Lower leg skin (tissue), 4 donors: Measurements from ENCODE around the gene ANKH. TPM values are rescaled to one million over a fixed set of nuclear protein-coding genes. Genes with fewer than 3 reads are reported as not detected.

Experiments
- DNase-seq, 2 donors: peaks; one replicate each; pipeline ENCODE4 v3.0.0-alpha.2; 2019; ENCODE audit warnings: low spot score in 2 of 2
- H3K4me3 ChIP-seq: fragments of 200-600 bp; sonication (generic); 2 replicates; pipeline ENCODE4 v1.5.1; 2017; ENCODE audit warnings: mild to moderate bottlenecking, low read depth; ENCODE audit not compliant: poor library complexity, severe bottlenecking
- POLR2A ChIP-seq, 2 donors: fragments of 450-650 bp; IDR thresholded peaks; one replicate each; pipeline ENCODE4 v1.6.1; 2016 to 2017; ENCODE audit warnings: antibody characterized with exemption in 2 of 2, mild to moderate bottlenecking in 1 of 2, moderate library complexity in 1 of 2
- WGBS, 2 donors: methylation state at CpG; one replicate each; pipeline ENCODE4 v1.1.5; 2018; 5-methylcytosine and 5-hydroxymethylcytosine counted together
- intact Hi-C: fragments of 100-400 bp; cut with DNase I; formaldehyde crosslinking; loops from one replicate; pipeline ENCODE4 v1.15.0; 2023; ENCODE audit warnings: low total_unique reads
- total RNA-seq, 4 donors: library from RNA; depleted of rRNA; stranded (reverse); fragments of >200 nt; gene quantifications; one replicate each; pipeline ENCODE4 v1.1.0, GENCODE V29; 2016
- TF ChIP-seq, protein P1 (sequence below), 3 donors: fragments of 450-650 bp; IDR thresholded peaks; one replicate each; pipeline ENCODE4 v1.5.1; 2016; ENCODE audit warnings: antibody characterized with exemption in 3 of 3, mild to moderate bottlenecking in 3 of 3, moderate library complexity in 2 of 3

Gene ANKH
- total RNA-seq, 4 donors from 2014 or later, result 44.0 to 84.8 (median 67.9) TPM

DNA sequence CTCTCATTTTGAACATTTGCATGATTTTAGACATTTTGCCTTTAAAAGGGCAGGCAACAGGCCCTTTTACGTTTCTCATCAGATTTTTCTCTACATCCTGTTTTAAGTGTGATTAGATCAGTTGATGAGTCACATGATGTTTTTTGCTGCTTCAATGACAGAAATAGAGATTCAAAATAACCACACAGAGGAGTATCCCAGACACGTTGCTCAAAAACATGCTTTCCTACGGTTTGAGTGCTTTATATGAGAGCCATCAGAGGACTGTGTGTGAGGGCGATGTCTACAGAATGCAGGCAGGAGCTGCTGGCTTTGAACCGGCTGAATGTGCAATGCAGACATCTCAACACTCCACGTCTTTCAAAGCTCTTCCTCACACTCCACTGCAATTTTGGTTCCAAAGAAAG, 165.0 kb downstream of the ANKH start:
- 27 to 31% methylated on average over 6 of the region's 6 CpGs for WGBS, 2 donors
- intact Hi-C loops, result no loop called here
- DNase-seq, result no peak
- no peak for TF ChIP-seq POLR2A (IDR thresholded peaks at IDR 0.05)
- TF ChIP-seq, protein P1, sequence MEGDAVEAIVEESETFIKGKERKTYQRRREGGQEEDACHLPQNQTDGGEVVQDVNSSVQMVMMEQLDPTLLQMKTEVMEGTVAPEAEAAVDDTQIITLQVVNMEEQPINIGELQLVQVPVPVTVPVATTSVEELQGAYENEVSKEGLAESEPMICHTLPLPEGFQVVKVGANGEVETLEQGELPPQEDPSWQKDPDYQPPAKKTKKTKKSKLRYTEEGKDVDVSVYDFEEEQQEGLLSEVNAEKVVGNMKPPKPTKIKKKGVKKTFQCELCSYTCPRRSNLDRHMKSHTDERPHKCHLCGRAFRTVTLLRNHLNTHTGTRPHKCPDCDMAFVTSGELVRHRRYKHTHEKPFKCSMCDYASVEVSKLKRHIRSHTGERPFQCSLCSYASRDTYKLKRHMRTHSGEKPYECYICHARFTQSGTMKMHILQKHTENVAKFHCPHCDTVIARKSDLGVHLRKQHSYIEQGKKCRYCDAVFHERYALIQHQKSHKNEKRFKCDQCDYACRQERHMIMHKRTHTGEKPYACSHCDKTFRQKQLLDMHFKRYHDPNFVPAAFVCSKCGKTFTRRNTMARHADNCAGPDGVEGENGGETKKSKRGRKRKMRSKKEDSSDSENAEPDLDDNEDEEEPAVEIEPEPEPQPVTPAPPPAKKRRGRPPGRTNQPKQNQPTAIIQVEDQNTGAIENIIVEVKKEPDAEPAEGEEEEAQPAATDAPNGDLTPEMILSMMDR (IDR thresholded peaks at IDR 0.05), result no peak
- no peak overlapping the region for H3K4me3 ChIP-seq

DNA sequence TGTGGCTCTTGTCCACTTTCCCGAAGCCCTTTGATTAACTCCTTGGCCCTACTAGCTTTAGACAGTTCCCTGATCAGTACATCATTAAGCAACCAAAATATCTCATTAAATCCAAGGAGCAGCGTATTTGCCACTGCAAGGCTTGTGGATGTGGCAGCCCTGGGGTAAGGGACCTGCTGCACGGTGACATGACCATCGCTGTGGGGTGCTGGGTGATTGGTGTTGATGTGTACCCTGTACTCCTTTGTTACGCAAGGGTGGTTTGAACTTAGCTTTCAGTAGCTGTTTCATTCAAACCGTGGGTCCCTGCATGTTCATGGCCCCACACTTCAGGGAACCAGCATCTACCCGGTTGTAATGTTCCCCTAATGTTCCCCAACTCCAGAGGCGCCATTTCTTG, 166.0 kb downstream of the ANKH start:
- intact Hi-C loops, result no loop called here
- DNase-seq, result peak in 1 of 2 donors; percentile 73
- no peak overlapping the region for H3K4me3 ChIP-seq
- TF ChIP-seq, protein P1 (IDR thresholded peaks at IDR 0.05), result no peak
- no peak for TF ChIP-seq POLR2A (IDR thresholded peaks at IDR 0.05)
- WGBS, 2 donors, result 93 to 94% methylated on average over 8 of the region's 8 CpGs

DNA sequence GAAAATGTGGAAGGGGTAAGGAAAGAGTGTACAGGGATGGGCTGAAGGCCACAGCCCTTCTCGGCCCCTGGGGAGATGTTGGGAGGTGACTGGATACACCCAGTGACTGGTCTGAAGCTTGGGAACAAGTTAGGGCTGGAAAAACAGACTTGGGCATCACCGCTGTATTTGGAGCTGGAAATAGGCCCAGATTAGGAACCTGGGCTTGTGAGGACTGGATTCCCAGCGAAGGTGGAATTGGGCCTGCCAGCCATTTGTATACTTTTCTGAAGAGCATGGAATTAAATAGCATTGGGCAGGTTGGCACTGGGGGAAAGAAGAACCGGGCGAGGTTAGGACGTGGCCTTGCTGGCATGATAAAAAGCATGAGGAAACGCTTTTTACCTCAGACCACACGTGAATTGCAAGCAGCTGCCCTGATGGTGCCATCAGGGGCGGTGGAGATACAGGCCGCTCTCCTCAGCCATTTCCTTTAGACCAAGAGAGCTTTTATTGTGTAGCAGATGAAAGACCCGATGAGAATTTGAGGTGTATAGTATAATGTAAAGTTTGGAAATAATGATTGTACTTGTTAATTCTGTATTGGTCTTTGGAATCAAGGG, 169.2 kb downstream of the ANKH start:
- H3K4me3 ChIP-seq, result no peak overlapping the region
- no peak for TF ChIP-seq POLR2A (IDR thresholded peaks at IDR 0.05)
- TF ChIP-seq, protein P1 (IDR thresholded peaks at IDR 0.05), result no peak
- intact Hi-C loops, result no loop called here
- whole genome bisulfite sequencing, 2 donors, result 47 to 56% methylated on average over 11 of the region's 11 CpGs
- DNase-seq, result peak; percentile 63 to 75

DNA sequence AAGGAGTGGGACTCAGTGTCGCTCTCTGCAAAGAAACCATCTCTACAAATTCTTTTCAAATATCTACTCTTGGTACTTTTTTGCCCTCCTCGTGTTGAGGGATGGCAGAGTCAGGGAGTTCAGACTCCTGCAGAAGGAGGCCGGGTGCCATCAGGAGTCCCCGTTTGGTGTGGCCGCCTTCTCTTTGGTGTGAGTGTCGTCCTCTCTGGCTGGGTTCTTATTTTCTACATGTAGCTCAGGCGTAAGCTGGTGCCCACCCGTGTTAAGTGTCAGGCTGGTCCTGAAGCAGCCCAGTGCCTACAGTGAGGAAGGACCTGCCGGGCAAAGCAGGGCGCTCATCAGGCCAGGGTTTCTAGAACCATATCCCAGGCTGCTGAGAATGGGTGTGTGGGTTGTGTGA, 170.0 kb downstream of the ANKH start:
- TF ChIP-seq, protein P1 (IDR thresholded peaks at IDR 0.05), result no peak
- TF ChIP-seq POLR2A (IDR thresholded peaks at IDR 0.05), result no peak
- intact Hi-C loops, result no loop called here
- no peak overlapping the region for H3K4me3 ChIP-seq
- 87 to 88% methylated on average over 10 of the region's 10 CpGs for WGBS, 2 donors
- DNase-seq, result peak in 1 of 2 donors; percentile 66

DNA sequence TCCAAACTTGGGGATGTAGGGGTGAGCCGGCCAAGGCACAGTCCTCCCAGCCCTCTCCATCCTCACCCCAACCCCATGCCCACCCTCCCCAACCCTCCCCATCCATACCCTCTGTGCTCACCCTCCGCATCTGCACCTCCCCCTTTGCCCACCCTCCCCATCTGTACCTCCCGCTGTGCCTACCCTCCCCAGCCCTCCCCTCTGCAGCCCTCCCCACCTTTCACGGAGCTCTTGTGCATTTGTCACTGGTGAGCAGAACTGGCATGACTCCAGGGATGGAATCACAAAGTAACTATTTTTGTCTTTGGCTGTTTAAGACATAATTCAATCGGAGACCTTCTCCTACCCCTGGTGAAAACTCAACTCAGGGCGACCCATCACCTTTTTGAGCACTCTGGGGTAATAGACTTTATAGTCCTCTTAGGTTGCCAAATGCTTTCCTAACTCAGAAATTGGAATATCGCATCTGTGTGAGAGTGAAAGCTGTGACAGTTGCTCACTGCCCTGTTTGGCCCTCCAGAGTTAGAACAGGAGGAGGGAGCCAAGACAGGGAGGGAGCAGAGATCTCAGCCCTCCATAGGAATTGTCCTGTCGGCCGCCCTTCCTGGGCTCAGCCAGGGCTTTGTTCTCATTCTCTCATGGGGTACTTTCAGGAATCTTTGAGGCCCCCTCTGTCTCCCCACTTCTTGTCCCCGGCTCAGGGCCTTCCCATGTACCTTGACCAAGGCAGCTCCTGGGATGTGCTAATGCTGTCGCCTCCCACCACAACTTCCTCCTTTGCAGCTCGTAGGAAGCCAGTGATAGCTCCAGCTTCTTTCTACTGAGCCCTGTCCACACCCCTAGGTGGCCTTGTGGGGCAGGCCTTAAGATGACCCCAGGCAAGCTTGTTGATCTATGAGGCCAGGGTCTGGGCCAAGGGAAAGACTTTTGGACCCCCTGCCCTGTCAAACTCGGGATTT, 170.8 kb downstream of the ANKH start:
- 60 to 62% methylated on average over 13 of the region's 13 CpGs for WGBS, 2 donors
- TF ChIP-seq, protein P1 (IDR thresholded peaks at IDR 0.05), result no peak
- no peak for TF ChIP-seq POLR2A (IDR thresholded peaks at IDR 0.05)
- intact Hi-C loops, result no loop called here
- peak in 1 of 2 donors; percentile 76 for DNase-seq
- no peak overlapping the region for H3K4me3 ChIP-seq
